ENCODE measurements around the gene CCSER2. TPM values are rescaled to one million over a fixed set of nuclear protein-coding genes. Genes with fewer than 3 reads are reported as not detected.

CCSER2 gene
- total RNA-seq, 2 experiments from 2014 or later: 56.9 to 57.5 TPM

DNA sequence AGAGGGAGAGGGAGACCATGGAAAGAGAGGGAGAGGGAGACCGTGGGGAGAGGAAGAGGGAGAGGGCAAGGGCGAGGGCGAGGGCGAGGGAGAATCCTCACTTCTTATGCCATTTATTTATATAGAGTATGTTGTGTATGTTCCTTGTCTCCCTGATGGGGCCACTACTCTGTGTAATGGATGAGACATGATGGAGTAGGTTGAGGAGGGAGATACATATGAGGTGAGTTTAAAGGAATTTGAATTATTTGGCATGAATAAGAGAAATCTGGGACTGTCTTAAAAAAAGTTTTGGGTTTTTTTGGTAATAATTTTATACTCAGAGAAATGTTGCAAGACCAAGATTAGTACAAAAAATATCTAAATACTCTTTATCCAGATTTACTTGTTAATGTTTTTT, 20.1 kb downstream of the CCSER2 start:
- peaks cover 51% of the 10 kb centered on the region for H3K4me1 Mint-ChIP-seq (ENCODE audit: low read depth)
- ChIA-PET POLR2A (no interaction called here), CTCF (interaction anchor here (0.6 to 18.4 kb wide), 3 partner anchors 15 to 189 kb away, joined by 3 to 184 read pairs (median 78); no protein-coding TSS in a partner anchor)
- peaks cover 20% of the 10 kb centered on the region for H3K36me3 Mint-ChIP-seq (ENCODE audit: low read depth)
- no peak overlapping the region for H3K4me3 Mint-ChIP-seq
- ATAC-seq (no peak), DNase-seq (no peak)
- TF ChIP-seq, protein P1, sequence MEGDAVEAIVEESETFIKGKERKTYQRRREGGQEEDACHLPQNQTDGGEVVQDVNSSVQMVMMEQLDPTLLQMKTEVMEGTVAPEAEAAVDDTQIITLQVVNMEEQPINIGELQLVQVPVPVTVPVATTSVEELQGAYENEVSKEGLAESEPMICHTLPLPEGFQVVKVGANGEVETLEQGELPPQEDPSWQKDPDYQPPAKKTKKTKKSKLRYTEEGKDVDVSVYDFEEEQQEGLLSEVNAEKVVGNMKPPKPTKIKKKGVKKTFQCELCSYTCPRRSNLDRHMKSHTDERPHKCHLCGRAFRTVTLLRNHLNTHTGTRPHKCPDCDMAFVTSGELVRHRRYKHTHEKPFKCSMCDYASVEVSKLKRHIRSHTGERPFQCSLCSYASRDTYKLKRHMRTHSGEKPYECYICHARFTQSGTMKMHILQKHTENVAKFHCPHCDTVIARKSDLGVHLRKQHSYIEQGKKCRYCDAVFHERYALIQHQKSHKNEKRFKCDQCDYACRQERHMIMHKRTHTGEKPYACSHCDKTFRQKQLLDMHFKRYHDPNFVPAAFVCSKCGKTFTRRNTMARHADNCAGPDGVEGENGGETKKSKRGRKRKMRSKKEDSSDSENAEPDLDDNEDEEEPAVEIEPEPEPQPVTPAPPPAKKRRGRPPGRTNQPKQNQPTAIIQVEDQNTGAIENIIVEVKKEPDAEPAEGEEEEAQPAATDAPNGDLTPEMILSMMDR (IDR thresholded peaks at IDR 0.05): no peak
- H3K9me3 Mint-ChIP-seq: no peaks in the 10 kb centered on the region
- no peaks in the 10 kb centered on the region for H3K27me3 Mint-ChIP-seq
- no peak overlapping the region for H3K27ac Mint-ChIP-seq
- intact Hi-C loops (cut with micrococcal nuclease): no loop called here

DNA sequence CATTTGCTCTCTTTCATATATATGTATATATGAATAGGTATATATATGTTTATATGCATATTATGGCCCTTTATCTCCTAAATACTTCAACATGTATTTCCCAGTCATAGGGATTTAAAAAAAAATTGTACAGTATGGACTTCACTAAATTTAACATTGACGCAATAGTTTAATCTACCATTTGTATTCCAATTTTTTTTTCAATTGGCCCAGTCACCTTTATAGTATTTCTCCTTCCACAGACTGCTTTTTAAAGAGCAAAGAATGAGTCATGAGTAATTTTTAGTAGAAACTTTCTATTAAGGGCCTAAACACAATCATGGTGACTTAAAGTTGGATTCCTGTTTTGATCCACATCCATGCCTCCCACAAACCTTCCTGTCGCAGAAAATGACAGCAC, 20.5 kb downstream of the CCSER2 start:
- ATAC-seq (no peak), DNase-seq (no peak)
- Mint-ChIP-seq H3K4me3 (no peak overlapping the region), H3K4me1 (ENCODE audit: low read depth) (peaks cover 51% of the 10 kb centered on the region), H3K9me3 (no peaks in the 10 kb centered on the region), H3K36me3 (ENCODE audit: low read depth) (peaks cover 20% of the 10 kb centered on the region), H3K27ac (no peak overlapping the region), H3K27me3 (no peaks in the 10 kb centered on the region)
- TF ChIP-seq, protein P1 (IDR thresholded peaks at IDR 0.05): no peak
- POLR2A ChIA-PET: no interaction called here
- CTCF ChIA-PET: interaction anchor here (0.6 to 18.4 kb wide), 5 partner anchors 12 to 188 kb away, joined by 3 to 184 read pairs (median 63); partner anchors contain the start of gene CCSER2
- intact Hi-C loops (cut with micrococcal nuclease): no loop called here

DNA sequence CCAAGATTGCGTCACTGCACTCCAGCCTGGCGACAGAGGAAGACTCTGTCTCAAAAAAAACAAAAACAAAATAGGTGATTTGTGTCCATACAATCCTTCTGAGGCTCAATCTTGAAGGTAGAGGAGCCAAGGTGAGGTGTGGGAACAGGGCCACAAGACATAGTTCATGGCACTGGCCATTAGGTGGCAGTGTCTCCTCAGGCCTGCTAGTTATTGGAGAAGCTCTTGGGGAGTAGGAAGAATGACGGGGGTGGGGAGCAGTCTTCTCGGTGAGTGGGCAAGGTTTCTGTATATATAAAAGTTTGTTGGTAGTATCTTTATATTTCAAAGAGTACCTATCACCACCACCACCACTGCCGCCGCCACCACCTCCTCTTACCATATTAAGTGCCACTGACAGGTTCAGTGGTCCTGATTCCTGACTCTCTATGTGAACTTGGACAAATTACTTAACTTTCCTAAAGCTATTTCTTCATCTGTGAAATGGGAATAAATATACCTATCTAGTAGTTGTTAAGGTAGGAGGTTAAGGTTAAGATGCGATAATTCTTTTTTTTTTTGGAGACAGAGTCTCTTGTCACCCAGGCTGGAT, 24.0 kb downstream of the CCSER2 start:
- POLR2A ChIA-PET: interaction anchor here (0.5 to 1.5 kb wide), 4 partner anchors 11 to 45 kb away, joined by 3 to 4 read pairs (median 4); no protein-coding TSS in a partner anchor
- ATAC-seq (peak; percentile 88), DNase-seq (peak; percentile 82)
- intact Hi-C loops (cut with micrococcal nuclease): no loop called here
- H3K4me1 Mint-ChIP-seq (ENCODE audit: low read depth): peaks cover 67% of the 10 kb centered on the region
- no peak overlapping the region for H3K4me3 Mint-ChIP-seq
- no peaks in the 10 kb centered on the region for H3K9me3 Mint-ChIP-seq
- CTCF ChIA-PET: interaction anchor here (0.7 to 18.4 kb wide), 29 partner anchors 9 to 185 kb away, joined by 3 to 184 read pairs (median 6); partner anchors contain the start of gene CCSER2
- no peaks in the 10 kb centered on the region for H3K27me3 Mint-ChIP-seq
- H3K27ac Mint-ChIP-seq: peak overlapping the region; percentile 31
- TF ChIP-seq, protein P1 (IDR thresholded peaks at IDR 0.05): peak; percentile 85
- H3K36me3 Mint-ChIP-seq (ENCODE audit: low read depth): peaks cover 17% of the 10 kb centered on the region

DNA sequence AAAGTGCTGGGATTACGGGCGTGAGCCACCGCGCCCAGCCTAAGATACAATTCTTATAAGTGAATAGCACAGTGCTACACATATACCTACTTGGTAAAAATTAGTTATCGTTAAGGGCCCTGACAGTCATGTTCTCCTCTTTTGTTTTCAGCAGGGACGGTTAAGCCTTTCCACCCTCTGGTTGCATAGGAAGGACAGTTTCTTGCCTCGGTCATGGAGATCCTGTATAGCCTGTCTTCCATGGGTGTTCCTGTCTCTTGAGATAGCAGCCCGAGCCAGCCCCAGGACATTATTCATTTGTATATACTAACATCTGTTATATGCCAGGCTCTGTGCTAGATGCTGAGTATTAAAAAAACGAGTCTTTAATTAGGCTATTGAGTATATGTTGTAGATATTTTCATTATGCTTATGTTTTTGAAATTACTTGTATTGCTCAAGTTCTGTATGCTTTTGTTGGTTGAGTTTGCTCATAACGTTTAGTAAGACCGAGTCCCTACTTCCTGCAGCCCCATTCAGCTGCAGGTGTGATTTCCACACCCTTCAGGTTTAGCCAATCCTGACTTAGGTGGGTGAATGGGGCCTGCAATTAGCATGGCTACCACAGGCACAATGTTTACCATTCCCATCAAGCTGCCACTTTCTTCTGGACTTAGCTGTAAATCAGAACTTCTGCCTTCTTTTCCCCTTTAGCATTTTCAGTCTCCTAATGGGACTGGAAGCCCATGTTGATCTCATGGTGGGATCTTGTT, 24.8 kb downstream of the CCSER2 start:
- Mint-ChIP-seq H3K27me3 (no peaks in the 10 kb centered on the region), H3K27ac (no peak overlapping the region), H3K4me1 (ENCODE audit: low read depth) (peaks cover 72% of the 10 kb centered on the region), H3K4me3 (no peak overlapping the region), H3K9me3 (no peaks in the 10 kb centered on the region), H3K36me3 (ENCODE audit: low read depth) (peaks cover 11% of the 10 kb centered on the region)
- intact Hi-C loops (cut with micrococcal nuclease): no loop called here
- ChIA-PET CTCF (interaction anchor here (0.7 to 18.4 kb wide), 29 partner anchors 9 to 184 kb away, joined by 3 to 184 read pairs (median 6); partner anchors contain the start of gene CCSER2), POLR2A (interaction anchor here (0.8 to 1.5 kb wide), 2 partner anchors 11 to 22 kb away, joined by 4 read pairs; no protein-coding TSS in a partner anchor)
- DNase-seq (peak; percentile 21), ATAC-seq (peak; percentile 31)
- TF ChIP-seq, protein P1 (IDR thresholded peaks at IDR 0.05): no peak

Data from activated CD8-positive, alpha-beta T cell treated with anti-CD3 and anti-CD28 coated beads for 36 hours (primary cell).